ENCODE results near the gene PEX26.
"Not testable (repeated sequence)": the region's sequence is repeated elsewhere in the genome, so short reads cannot be mapped to it uniquely, and the experiment has no call there.

The PEX26 gene

GRCh38 chr22:18115906-18116371 is 38.1 kb downstream of the PEX26 start:
- DNase-seq: no peak

GRCh38 chr22:18116634-18117033 is 38.8 kb downstream of the PEX26 start:
- no peak for DNase-seq

- no peak for DNase-seq
These were observed 40.6 kb downstream of the PEX26 start for GRCh38 chr22:18118345-18118915.

- no peak for DNase-seq
These were observed 41.8 kb downstream of the PEX26 start for GRCh38 chr22:18119409-18120110.

GRCh38 chr22:18120857-18121256 is 43.1 kb downstream of the PEX26 start:
- no peak for DNase-seq

- DNase-seq: no peak
These were observed 43.7 kb downstream of the PEX26 start for GRCh38 chr22:18121506-18121905.

GRCh38 chr22:18121954-18122554 is 44.3 kb downstream of the PEX26 start:
- DNase-seq: no peak

- DNase-seq: not testable (repeated sequence)
These were observed 45.8 kb downstream of the PEX26 start for GRCh38 chr22:18123476-18124025.

- DNase-seq: no peak
These were observed 48.8 kb downstream of the PEX26 start for GRCh38 chr22:18126606-18127005.

- no peak for DNase-seq
These were observed 52.2 kb downstream of the PEX26 start for GRCh38 chr22:18130018-18130417.

GRCh38 chr22:18130699-18131429 is 53.1 kb downstream of the PEX26 start:
- DNase-seq: no peak

- no peak for DNase-seq
These were observed 55.7 kb downstream of the PEX26 start for GRCh38 chr22:18133452-18133851.

GRCh38 chr22:18136563-18137320 is 59.0 kb downstream of the PEX26 start:
- no peak for DNase-seq

GRCh38 chr22:18141004-18141403 is 63.2 kb downstream of the PEX26 start:
- DNase-seq: not testable (repeated sequence)

GRCh38 chr22:18144105-18144504 is 66.3 kb downstream of the PEX26 start:
- no peak for DNase-seq

GRCh38 chr22:18145676-18146388 is 68.0 kb downstream of the PEX26 start:
- DNase-seq: no peak

GRCh38 chr22:18146389-18146753 is 68.6 kb downstream of the PEX26 start:
- no peak for DNase-seq

- DNase-seq: no peak
These were observed 70.0 kb downstream of the PEX26 start for GRCh38 chr22:18147791-18148190.

GRCh38 chr22:18148293-18148965 is 70.6 kb downstream of the PEX26 start:
- no peak for DNase-seq

GRCh38 chr22:18152519-18152918 is 74.7 kb downstream of the PEX26 start:
- no peak for DNase-seq
